DOHH2 (cell line): ENCODE results near the gene TC2N.

Experiments
- EZH2phosphoT487 ChIP-seq: fragments of 200-600 bp; sonication (generic); IDR thresholded peaks from 2 replicates; pipeline ENCODE4 v1.6.1; 2017; ENCODE audit warnings: borderline replicate concordance, mild to moderate bottlenecking, antibody characterized with exemption, low read length, moderate library complexity, mixed read lengths
- TF ChIP-seq, protein P1 (sequence below): fragments of 200-600 bp; sonication (generic); IDR thresholded peaks from one replicate; pipeline ENCODE4 v1.5.1; 2014; ENCODE audit warnings: antibody characterized with exemption, mild to moderate bottlenecking, low read depth, low read length; ENCODE audit not compliant: poor library complexity, severe bottlenecking

DNA sequence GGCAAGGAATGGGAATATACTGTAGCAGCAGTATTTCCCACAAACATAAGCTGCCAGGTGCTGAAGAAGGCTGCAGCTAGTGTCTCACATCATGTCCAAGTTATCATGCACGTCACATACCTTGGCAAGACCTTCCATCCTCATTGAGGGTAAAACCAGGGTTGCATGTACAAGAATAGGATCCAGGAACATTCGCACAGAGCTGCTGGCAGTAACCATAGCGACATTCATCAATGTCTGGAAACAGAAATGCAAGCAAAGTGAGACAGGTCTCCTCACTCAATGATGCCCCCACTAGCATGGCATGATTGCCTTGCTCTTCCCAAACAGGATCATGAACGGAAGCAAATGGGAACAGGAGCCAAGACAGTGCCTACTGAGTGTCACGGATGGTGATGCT lies 23.8 kb upstream of the TC2N start:
- TF ChIP-seq, protein P1, sequence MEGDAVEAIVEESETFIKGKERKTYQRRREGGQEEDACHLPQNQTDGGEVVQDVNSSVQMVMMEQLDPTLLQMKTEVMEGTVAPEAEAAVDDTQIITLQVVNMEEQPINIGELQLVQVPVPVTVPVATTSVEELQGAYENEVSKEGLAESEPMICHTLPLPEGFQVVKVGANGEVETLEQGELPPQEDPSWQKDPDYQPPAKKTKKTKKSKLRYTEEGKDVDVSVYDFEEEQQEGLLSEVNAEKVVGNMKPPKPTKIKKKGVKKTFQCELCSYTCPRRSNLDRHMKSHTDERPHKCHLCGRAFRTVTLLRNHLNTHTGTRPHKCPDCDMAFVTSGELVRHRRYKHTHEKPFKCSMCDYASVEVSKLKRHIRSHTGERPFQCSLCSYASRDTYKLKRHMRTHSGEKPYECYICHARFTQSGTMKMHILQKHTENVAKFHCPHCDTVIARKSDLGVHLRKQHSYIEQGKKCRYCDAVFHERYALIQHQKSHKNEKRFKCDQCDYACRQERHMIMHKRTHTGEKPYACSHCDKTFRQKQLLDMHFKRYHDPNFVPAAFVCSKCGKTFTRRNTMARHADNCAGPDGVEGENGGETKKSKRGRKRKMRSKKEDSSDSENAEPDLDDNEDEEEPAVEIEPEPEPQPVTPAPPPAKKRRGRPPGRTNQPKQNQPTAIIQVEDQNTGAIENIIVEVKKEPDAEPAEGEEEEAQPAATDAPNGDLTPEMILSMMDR = no peak
- TF ChIP-seq EZH2phosphoT487 = no peak
